Mucosa of descending colon (tissue), 3 donors: Measurements from ENCODE around the gene FAM107B. TPM values are rescaled to one million over a fixed set of nuclear protein-coding genes. Genes with fewer than 3 reads are reported as not detected.

Experiments used
- ATAC-seq: fragments of 200-7000 bp; cut with Tn5 transposase; one replicate; pipeline ENCODE4 v1.9.1; 2020; ENCODE audit warnings: mild to moderate bottlenecking, moderate library complexity
- DNase-seq, 3 donors: peaks; one replicate each; pipeline ENCODE4 v3.0.0-alpha.2; 2020
- H3K36me3 ChIP-seq: fragments of 200-600 bp; one replicate; pipeline ENCODE4 v1.8.0; 2021; ENCODE audit warnings: low read depth, mild to moderate bottlenecking
- H3K4me1 ChIP-seq: fragments of 200-600 bp; one replicate; pipeline ENCODE4 v1.8.0; 2021; ENCODE audit warnings: low read depth, mild to moderate bottlenecking
- H3K4me3 ChIP-seq: fragments of 200-600 bp; one replicate; pipeline ENCODE4 v1.8.0; 2021; ENCODE audit warnings: mild to moderate bottlenecking
- H3K9me3 ChIP-seq: fragments of 200-600 bp; one replicate; pipeline ENCODE4 v1.8.0; 2021; ENCODE audit warnings: mild to moderate bottlenecking
- intact Hi-C, 2 donors: fragments of 100-400 bp; cut with DNase I in 1 of 2; cut with micrococcal nuclease in 1 of 2; formaldehyde crosslinking; loops; one replicate each; pipeline versions ENCODE4 v1.11.0 to v1.11.1; 2022; cut with DNase I, micrococcal nuclease
- total RNA-seq, 3 donors: library from RNA; stranded (reverse); fragmentation: NEBNext Ultra II Directional in 2 of 3; extraction: Animal tissue kit (Norgen Biotek cat#: 25700) in 2 of 3; gene quantifications; one replicate each; pipeline versions ENCODE4 v1.2.1 to v1.2.4, GENCODE V29; 2021 to 2023
- TF ChIP-seq, protein P1 (sequence below): fragments of 200-600 bp; IDR thresholded peaks from one replicate; pipeline ENCODE4 v1.8.0; 2022; ENCODE audit warnings: antibody characterized with exemption, mild to moderate bottlenecking
- donor health status: DM: no; HTN: no; CAD: no; lungs with moderate emphysema.
- donor health status: DM: no; HTN: no; CAD: no.
- donor health status: DM: no; HTN: yes; CAD: no.

FAM107B gene
- total RNA-seq, 3 donors from 2014 or later = 45.6 to 77.7 (median 76.9) TPM

GRCh38 chr10:14803827-14804226 is 29.1 kb upstream of the FAM107B start:
- Histone ChIP-seq H3K4me3 (no peak overlapping the region), H3K4me1 (no peaks in the 10 kb centered on the region), H3K36me3 (no peaks in the 10 kb centered on the region), H3K9me3 (no peaks in the 10 kb centered on the region)
- TF ChIP-seq, protein P1, sequence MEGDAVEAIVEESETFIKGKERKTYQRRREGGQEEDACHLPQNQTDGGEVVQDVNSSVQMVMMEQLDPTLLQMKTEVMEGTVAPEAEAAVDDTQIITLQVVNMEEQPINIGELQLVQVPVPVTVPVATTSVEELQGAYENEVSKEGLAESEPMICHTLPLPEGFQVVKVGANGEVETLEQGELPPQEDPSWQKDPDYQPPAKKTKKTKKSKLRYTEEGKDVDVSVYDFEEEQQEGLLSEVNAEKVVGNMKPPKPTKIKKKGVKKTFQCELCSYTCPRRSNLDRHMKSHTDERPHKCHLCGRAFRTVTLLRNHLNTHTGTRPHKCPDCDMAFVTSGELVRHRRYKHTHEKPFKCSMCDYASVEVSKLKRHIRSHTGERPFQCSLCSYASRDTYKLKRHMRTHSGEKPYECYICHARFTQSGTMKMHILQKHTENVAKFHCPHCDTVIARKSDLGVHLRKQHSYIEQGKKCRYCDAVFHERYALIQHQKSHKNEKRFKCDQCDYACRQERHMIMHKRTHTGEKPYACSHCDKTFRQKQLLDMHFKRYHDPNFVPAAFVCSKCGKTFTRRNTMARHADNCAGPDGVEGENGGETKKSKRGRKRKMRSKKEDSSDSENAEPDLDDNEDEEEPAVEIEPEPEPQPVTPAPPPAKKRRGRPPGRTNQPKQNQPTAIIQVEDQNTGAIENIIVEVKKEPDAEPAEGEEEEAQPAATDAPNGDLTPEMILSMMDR = no peak
- ATAC-seq (no peak), DNase-seq (no peak)
- intact Hi-C loops = no loop called here

GRCh38 chr10:14801723-14802122 is 27.0 kb upstream of the FAM107B start:
- H3K36me3 ChIP-seq = no peaks in the 10 kb centered on the region
- no peaks in the 10 kb centered on the region for H3K4me1 ChIP-seq
- H3K4me3 ChIP-seq = no peak overlapping the region
- ATAC-seq (no peak), DNase-seq (no peak)
- TF ChIP-seq, protein P1 = no peak
- no peaks in the 10 kb centered on the region for H3K9me3 ChIP-seq
- intact Hi-C loops = no loop called here

DNA sequence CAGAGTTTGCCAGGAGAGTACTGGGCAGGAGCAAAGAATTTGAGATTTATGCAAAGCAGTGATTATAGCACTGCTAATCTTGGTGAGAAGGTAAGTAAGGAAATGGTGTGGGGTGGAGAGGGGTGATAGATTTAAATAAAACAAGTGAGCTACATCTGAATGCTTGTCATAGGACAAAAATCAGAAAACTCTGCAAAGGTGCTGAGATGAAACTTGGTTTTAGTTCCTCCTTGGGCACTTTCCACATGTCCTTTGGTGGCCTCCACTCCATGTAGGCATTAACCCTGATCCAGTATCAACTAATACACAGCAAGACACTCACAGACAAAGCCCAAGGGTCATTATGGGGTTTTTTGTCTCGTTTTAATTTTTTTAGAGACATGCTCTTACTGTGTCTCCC is 25.7 kb upstream of the FAM107B start:
- DNase-seq = no peak
- ATAC-seq = no peak
- Histone ChIP-seq H3K4me1 (no peaks in the 10 kb centered on the region), H3K36me3 (no peaks in the 10 kb centered on the region), H3K9me3 (no peaks in the 10 kb centered on the region), H3K4me3 (no peak overlapping the region)
- intact Hi-C loops = no loop called here
- TF ChIP-seq, protein P1 = no peak

DNA sequence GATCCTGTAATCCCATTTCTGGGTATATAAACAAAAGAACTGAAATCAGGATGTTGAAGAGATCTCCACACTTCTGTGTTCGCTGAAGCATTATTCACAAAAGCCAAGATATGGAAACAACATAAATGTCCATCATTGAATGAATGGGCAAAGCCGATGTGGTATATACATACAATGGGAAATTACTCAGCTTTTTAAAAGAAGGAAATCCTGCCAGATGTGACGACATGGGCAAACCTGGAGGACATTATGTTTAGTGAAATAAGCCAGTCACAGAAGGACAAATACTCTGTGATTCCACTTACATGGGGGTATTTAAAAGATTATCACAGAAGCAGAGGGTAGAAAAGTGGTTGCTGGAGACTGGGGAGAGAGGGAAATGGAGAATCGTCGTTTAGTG is 23.9 kb upstream of the FAM107B start:
- no peaks in the 10 kb centered on the region for H3K36me3 ChIP-seq
- TF ChIP-seq, protein P1 = no peak
- DNase-seq (no peak), ATAC-seq (no peak)
- intact Hi-C loops = no loop called here
- H3K4me1 ChIP-seq = no peaks in the 10 kb centered on the region
- no peak overlapping the region for H3K4me3 ChIP-seq
- no peaks in the 10 kb centered on the region for H3K9me3 ChIP-seq

GRCh38 chr10:14787938-14788337 is 13.2 kb upstream of the FAM107B start:
- TF ChIP-seq, protein P1 = no peak
- intact Hi-C loops = no loop called here
- no peaks in the 10 kb centered on the region for H3K4me1 ChIP-seq
- no peak overlapping the region for H3K4me3 ChIP-seq
- no peaks in the 10 kb centered on the region for H3K9me3 ChIP-seq
- ATAC-seq (no peak), DNase-seq (no peak)
- no peaks in the 10 kb centered on the region for H3K36me3 ChIP-seq

GRCh38 chr10:14784459-14785055 is 9.9 kb upstream of the FAM107B start:
- intact Hi-C loops = no loop called here
- H3K4me1 ChIP-seq = peaks cover 2% of the 10 kb centered on the region
- no peak for DNase-seq
- ATAC-seq = no peak
- TF ChIP-seq, protein P1 = no peak
- H3K4me3 ChIP-seq = no peak overlapping the region
- H3K36me3 ChIP-seq = no peaks in the 10 kb centered on the region
- no peaks in the 10 kb centered on the region for H3K9me3 ChIP-seq
